NCI-H2227 (cell line): ENCODE measurements around the gene ENAH.

Experiments
- DNase-seq: peaks from one replicate; lab custom pipeline; 2025; ENCODE audit not compliant: unreplicated experiment; lab: John Stamatoyannopoulos, UW

The ENAH gene

GRCh38 chr1:225504776-225505175, 148.1 kb downstream of the ENAH start:
- no peak for DNase-seq

- DNase-seq = no peak
Observed at GRCh38 chr1:225500624-225501192, 152.2 kb downstream of the ENAH start.

GRCh38 chr1:225498549-225499136, 154.3 kb downstream of the ENAH start:
- no peak for DNase-seq

- no peak for DNase-seq
Observed at GRCh38 chr1:225494789-225495359, 158.0 kb downstream of the ENAH start.

- DNase-seq = no peak
Observed at GRCh38 chr1:225493591-225494246, 159.2 kb downstream of the ENAH start.

GRCh38 chr1:225488676-225489075, 164.2 kb downstream of the ENAH start:
- DNase-seq = no peak

- no peak for DNase-seq
Observed at GRCh38 chr1:225486856-225487255, 166.1 kb downstream of the ENAH start.

- no peak for DNase-seq
Observed at GRCh38 chr1:225485991-225486530, 166.9 kb downstream of the ENAH start.

- DNase-seq = no peak
Observed at GRCh38 chr1:225485226-225485625, 167.7 kb downstream of the ENAH start.

- DNase-seq = no peak
Observed at GRCh38 chr1:225484657-225485214, 168.2 kb downstream of the ENAH start.

GRCh38 chr1:225483818-225484656, 168.9 kb downstream of the ENAH start:
- no peak for DNase-seq

GRCh38 chr1:225482421-225482950, 170.4 kb downstream of the ENAH start:
- DNase-seq = no peak

- DNase-seq = no peak
Observed at GRCh38 chr1:225481738-225482137, 171.2 kb downstream of the ENAH start.

- DNase-seq = no peak
Observed at GRCh38 chr1:225480825-225481434, 172.0 kb downstream of the ENAH start.

GRCh38 chr1:225479996-225480720, 172.8 kb downstream of the ENAH start:
- DNase-seq = no peak

GRCh38 chr1:225479341-225479740, 173.6 kb downstream of the ENAH start:
- DNase-seq = no peak

- DNase-seq = no peak
Observed at GRCh38 chr1:225477296-225477911, 175.5 kb downstream of the ENAH start.

GRCh38 chr1:225476538-225476988, 176.4 kb downstream of the ENAH start:
- DNase-seq = no peak

- no peak for DNase-seq
Observed at GRCh38 chr1:225476100-225476511, 176.8 kb downstream of the ENAH start.
